ENCODE measurements around the gene HCRT.

The HCRT gene

DNA sequence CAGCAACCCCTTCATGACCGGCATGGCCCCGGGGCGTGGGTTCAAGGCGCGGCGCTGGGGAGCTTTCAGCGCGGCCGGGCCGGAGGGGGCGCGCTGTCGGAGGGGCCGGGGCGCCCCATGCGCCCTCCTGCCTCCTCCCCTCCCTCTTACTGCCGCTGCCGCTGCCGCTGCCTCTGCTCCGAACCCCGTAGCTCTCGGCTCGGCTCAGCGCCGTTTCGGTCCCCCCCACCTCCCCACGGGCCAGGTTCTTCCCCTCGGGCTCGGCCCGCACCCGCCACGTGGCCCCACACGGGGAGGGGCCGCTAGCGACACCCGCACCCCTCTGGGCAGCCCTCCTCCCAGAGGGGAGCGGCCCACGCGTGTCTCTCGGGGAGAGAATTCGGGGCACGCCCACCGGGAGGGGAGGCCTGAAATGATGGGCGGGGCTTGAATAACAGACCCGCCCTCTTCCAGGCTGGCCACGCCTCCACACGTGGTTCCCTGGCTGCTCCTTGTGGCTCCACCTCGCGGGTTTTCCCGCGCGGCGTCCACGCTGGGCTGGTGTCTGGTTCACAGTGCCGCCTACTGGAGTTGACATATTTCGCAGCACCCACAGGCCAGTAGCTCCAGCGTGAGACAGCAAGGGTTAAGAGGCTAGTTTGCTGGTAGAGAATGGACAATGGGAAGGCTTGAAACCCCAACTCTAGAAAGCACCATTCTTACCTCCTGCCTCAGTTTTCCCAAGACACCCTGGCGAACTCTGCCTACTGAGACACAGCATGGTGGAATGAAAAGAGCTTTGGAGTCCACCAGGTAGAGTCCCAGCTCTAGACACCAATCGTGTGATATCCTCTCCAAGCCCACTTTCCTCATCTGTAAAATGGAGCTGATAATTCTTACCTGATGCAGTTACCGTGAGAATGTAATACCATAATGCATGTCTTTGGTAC, 4.1 kb downstream of the HCRT start, which contains the start of gene KCNH4:
Gene KCNH4, minus strand, starts transcription at position 221 of the 929 bp plus-strand sequence. Its CDS starts 197 bp downstream, at position 24.
- peak; percentile 15 for DNase-seq (ENCODE audit: extremely low read depth, low read depth)
- TF ChIP-seq, protein P1, sequence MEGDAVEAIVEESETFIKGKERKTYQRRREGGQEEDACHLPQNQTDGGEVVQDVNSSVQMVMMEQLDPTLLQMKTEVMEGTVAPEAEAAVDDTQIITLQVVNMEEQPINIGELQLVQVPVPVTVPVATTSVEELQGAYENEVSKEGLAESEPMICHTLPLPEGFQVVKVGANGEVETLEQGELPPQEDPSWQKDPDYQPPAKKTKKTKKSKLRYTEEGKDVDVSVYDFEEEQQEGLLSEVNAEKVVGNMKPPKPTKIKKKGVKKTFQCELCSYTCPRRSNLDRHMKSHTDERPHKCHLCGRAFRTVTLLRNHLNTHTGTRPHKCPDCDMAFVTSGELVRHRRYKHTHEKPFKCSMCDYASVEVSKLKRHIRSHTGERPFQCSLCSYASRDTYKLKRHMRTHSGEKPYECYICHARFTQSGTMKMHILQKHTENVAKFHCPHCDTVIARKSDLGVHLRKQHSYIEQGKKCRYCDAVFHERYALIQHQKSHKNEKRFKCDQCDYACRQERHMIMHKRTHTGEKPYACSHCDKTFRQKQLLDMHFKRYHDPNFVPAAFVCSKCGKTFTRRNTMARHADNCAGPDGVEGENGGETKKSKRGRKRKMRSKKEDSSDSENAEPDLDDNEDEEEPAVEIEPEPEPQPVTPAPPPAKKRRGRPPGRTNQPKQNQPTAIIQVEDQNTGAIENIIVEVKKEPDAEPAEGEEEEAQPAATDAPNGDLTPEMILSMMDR (IDR thresholded peaks at IDR 0.05; ENCODE audit: low read depth, low read length): peak; percentile 38

DNA sequence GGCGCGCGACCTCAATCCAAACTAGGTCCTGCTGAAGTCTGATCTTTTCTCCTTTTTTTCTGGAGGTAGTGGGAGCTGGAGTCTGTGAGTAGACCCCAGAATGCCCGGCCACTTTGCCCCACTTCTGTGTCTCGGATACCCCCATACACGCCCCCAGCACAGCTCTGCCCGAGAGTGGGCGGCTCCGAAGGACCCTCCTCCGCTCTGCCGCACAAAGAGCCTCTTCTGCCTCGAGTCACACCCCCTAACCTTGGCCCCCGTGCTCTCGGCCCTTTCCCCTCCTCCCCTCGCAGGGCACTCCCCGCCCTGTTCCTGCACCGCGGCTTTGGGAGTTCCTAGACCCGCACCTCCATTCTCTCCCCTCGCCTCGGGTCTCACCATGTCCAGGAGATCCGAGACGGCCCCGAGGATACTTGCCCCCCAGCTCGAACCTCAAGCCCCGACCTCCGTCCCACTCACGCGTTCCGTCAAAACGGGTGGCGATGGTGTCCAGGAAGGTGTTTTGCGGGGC, 4.8 kb downstream of the HCRT start:
- DNase-seq (ENCODE audit: extremely low read depth, low read depth): no peak
- TF ChIP-seq, protein P1 (IDR thresholded peaks at IDR 0.05; ENCODE audit: low read depth, low read length): no peak

DNA sequence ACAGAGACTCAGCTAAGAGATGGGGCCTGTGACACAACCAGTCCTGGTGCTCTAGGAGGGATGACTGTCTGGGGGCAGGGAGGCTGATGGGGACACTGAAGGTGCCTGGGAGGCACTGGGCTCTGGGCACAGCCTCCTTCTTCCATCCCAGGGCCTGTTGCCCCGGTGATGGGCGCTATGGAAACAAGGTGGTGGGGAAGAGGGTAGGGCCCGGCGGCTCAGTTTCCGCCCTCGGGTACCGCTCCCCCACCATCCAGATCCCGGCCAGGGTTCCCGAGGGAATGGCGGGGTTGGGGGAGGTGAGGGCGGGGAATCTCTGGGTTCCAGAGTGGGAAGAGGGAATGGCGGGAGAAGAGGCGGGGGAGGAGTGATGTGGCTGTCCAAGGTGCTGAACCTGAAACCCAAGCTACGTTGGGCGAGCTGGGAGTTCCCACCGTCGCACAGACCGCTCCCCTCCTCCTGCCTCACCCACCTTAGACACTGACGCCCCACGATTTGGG, 5.3 kb downstream of the HCRT start:
- DNase-seq (ENCODE audit: extremely low read depth, low read depth): no peak

DNA sequence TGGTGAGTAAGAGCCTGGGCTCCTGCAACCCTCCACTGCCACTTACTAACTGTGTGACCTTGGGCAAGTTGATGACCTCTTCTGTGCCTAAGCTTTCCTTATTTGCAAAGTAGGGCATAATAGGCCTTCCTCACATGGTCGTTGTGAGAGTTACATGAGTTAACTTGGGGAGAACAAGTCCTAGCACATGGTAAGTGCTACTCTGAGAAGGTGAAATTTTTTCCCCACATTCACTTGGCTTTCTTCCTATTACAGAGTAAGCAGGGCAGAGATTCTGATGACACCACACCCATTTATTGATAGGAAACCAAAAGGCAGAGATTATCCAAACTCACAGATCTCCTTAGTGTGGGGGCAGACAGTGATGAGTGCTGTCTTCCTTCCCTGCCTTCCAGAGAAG, 5.9 kb downstream of the HCRT start:
- TF ChIP-seq, protein P1 (IDR thresholded peaks at IDR 0.05; ENCODE audit: low read depth, low read length): no peak
- no peak for DNase-seq (ENCODE audit: extremely low read depth, low read depth)

More for the DNA sequence above, 5.3 kb downstream of the HCRT start:
- TF ChIP-seq, protein P1 (IDR thresholded peaks at IDR 0.05; ENCODE audit: low read depth, low read length): no peak

DNA sequence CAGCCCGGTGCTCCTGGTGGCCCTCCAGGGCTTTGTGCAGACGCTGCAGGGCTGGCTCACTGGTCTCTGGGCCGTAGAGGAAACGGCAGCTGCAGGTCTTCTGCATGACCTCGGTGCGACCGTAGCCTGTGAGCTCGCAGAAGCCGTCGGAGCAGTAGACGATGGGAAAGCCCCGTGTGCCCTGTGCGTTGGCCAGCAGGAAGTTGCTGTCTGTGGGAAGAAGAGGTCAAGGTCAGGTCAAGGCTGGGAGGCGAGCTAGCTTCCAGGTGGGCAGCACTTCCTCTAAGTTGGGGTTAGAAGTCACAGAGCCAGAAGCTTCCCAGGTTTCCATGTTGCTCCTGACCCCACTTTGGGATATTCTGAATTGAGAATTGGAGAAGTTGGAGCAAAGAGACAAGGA, 6.4 kb downstream of the HCRT start:
- DNase-seq (ENCODE audit: extremely low read depth, low read depth): no peak

DNA sequence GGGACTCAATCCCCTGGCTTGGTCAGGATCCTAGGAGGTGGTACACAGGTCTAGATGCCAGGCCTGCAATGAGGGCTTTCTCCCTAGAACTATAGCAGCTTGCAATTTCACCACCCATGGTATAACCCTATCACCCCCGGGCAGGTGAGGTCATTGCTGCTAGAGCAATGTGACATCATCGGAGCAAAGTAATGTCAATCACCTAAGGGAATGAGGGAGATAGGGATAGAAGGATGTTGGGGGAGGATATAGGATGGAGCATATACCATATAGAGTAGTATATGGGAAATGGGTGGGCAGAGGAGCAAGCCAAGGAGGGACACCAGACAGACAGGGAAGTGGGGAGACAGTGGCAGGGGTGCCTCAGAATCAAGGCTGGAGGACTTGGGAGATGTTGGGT, 7.6 kb downstream of the HCRT start:
- DNase-seq (ENCODE audit: extremely low read depth, low read depth): no peak
- TF ChIP-seq, protein P1 (IDR thresholded peaks at IDR 0.05; ENCODE audit: low read depth, low read length): no peak

More for the DNA sequence above, 6.4 kb downstream of the HCRT start:
- TF ChIP-seq, protein P1 (IDR thresholded peaks at IDR 0.05; ENCODE audit: low read depth, low read length): no peak

Data from AG09319 (cell line).